H9 (cell line): ENCODE measurements around the gene AHSG. TPM values are rescaled to one million over a fixed set of nuclear protein-coding genes. Genes with fewer than 3 reads are reported as not detected.

Experiments
- DNase-seq: peaks from one replicate; pipeline ENCODE4 v3.0.0-alpha.2; 2017
- H2AFZ ChIP-seq: one replicate; pipeline ENCODE4 v1.6.1; 2013; ENCODE audit warnings: mild to moderate bottlenecking, low read length, control low read depth, moderate library complexity
- H2AK5ac ChIP-seq: 2 replicates; pipeline ENCODE4 v1.6.1; 2013; ENCODE audit warnings: low read length, control low read depth, mixed read lengths; ENCODE audit not compliant: insufficient read length
- H2BK120ac ChIP-seq: one replicate; pipeline ENCODE4 v1.6.1; 2013; ENCODE audit warnings: low read depth, mild to moderate bottlenecking, low read length, control low read depth, inconsistent platforms; ENCODE audit not compliant: poor library complexity, severe bottlenecking
- H2BK12ac ChIP-seq: 2 replicates; pipeline ENCODE4 v1.6.1; 2013; ENCODE audit warnings: low read length, control low read depth, mixed read lengths, low read depth; ENCODE audit not compliant: insufficient read length
- H2BK15ac ChIP-seq: 2 replicates; pipeline ENCODE4 v1.6.1; 2013; ENCODE audit warnings: low read depth, low read length, control low read depth
- H2BK20ac ChIP-seq: one replicate; pipeline ENCODE4 v1.6.1; 2013; ENCODE audit warnings: low read depth, mild to moderate bottlenecking, low read length, control low read depth, inconsistent platforms; ENCODE audit not compliant: poor library complexity, severe bottlenecking
- H2BK5ac ChIP-seq: 2 replicates; pipeline ENCODE4 v1.6.1; 2013; ENCODE audit warnings: low read length, control low read depth, mixed read lengths; ENCODE audit not compliant: insufficient read length
- H3K14ac ChIP-seq: 2 replicates; pipeline ENCODE4 v1.6.1; 2013; ENCODE audit warnings: low read length, control low read depth; ENCODE audit not compliant: insufficient read depth
- H3K18ac ChIP-seq: 2 replicates; pipeline ENCODE4 v1.6.1; 2013; ENCODE audit warnings: low read depth, mild to moderate bottlenecking, mixed read lengths, low read length, control low read depth; ENCODE audit not compliant: insufficient read length
- H3K23ac ChIP-seq: 2 replicates; pipeline ENCODE4 v1.6.1; 2013; ENCODE audit warnings: low read length, control low read depth, mixed read lengths, low read depth; ENCODE audit not compliant: insufficient read length
- H3K23me2 ChIP-seq: 2 replicates; pipeline ENCODE4 v1.6.1; 2013; ENCODE audit warnings: low read depth, mild to moderate bottlenecking, mixed read lengths, low read length, control low read depth; ENCODE audit not compliant: insufficient read length, poor library complexity, severe bottlenecking
- H3K27ac ChIP-seq: 2 replicates; pipeline ENCODE4 v1.5.1; 2013; ENCODE audit warnings: low read length, control low read depth, mixed read lengths, low read depth; ENCODE audit not compliant: insufficient read length
- H3K27me3 ChIP-seq: 2 replicates; pipeline ENCODE4 v1.6.1; 2013; ENCODE audit warnings: low read length, control low read depth, inconsistent platforms; ENCODE audit not compliant: insufficient read depth
- H3K4ac ChIP-seq: 2 replicates; pipeline ENCODE4 v1.6.1; 2013; ENCODE audit warnings: low read depth, mild to moderate bottlenecking, control low read depth, inconsistent platforms, low read length, moderate library complexity
- H3K4me1 ChIP-seq: 2 replicates; pipeline ENCODE4 v1.6.1; 2013; ENCODE audit warnings: low read length, control low read depth, inconsistent platforms; ENCODE audit not compliant: insufficient read depth
- H3K4me2 ChIP-seq: 2 replicates; pipeline ENCODE4 v1.6.1; 2013; ENCODE audit warnings: low read length, control low read depth, mixed read lengths; ENCODE audit not compliant: insufficient read length, insufficient read depth
- H3K56ac ChIP-seq: 2 replicates; pipeline ENCODE4 v1.6.1; 2013; ENCODE audit warnings: low read depth, mild to moderate bottlenecking, mixed read lengths, low read length, control low read depth; ENCODE audit not compliant: insufficient read length
- H3K79me1 ChIP-seq: 2 replicates; pipeline ENCODE4 v1.6.1; 2013; ENCODE audit warnings: low read depth, mild to moderate bottlenecking, moderate library complexity, low read length, control low read depth, inconsistent platforms; ENCODE audit not compliant: insufficient read depth, poor library complexity, severe bottlenecking
- H3K79me2 ChIP-seq: 2 replicates; pipeline ENCODE4 v1.6.1; 2013; ENCODE audit warnings: low read length, control low read depth, inconsistent platforms; ENCODE audit not compliant: insufficient read depth
- H3K9ac ChIP-seq: 2 replicates; pipeline ENCODE4 v1.6.1; 2013; ENCODE audit warnings: low read length, control low read depth, mixed read lengths; ENCODE audit not compliant: insufficient read length; ENCODE audit errors: extremely low read depth
- H3K9me3 ChIP-seq: one replicate; pipeline ENCODE4 v1.6.1; 2013; ENCODE audit warnings: low read depth, low read length, inconsistent platforms; ENCODE audit not compliant: control insufficient read depth
- H3T11ph ChIP-seq: one replicate; pipeline ENCODE4 v1.6.1; 2013; ENCODE audit warnings: mild to moderate bottlenecking, low read length, control low read depth, inconsistent platforms
- H4K20me1 ChIP-seq: one replicate; pipeline ENCODE4 v1.6.1; 2013; ENCODE audit not compliant: control insufficient read depth, insufficient read length, insufficient read depth
- H4K5ac ChIP-seq: 2 replicates; pipeline ENCODE4 v1.6.1; 2013; ENCODE audit warnings: low read depth, mild to moderate bottlenecking, mixed read lengths, low read length, control low read depth; ENCODE audit not compliant: insufficient read length
- H4K8ac ChIP-seq: replicated peaks from 2 replicates; pipeline ENCODE4 v1.6.1; 2013; ENCODE audit warnings: low read length, control low read depth, mixed read lengths, low read depth; ENCODE audit not compliant: insufficient read length
- H4K91ac ChIP-seq: 2 replicates; pipeline ENCODE4 v1.6.1; 2013; ENCODE audit warnings: low read depth, mild to moderate bottlenecking, moderate library complexity, mixed read lengths, low read length, control low read depth; ENCODE audit not compliant: insufficient read length
- H3K27ac Mint-ChIP-seq, 3 experiments: 2 replicates in 2 of 3; 3 replicates in 1 of 3; pipeline ENCODE4 v1.8.0; 2020 to 2021; ENCODE audit warnings: mixed read lengths in 3 of 3, mild to moderate bottlenecking in 1 of 3, moderate library complexity in 1 of 3
- H3K27me3 Mint-ChIP-seq: 2 replicates; pipeline ENCODE4 v1.8.0; 2021; ENCODE audit warnings: low read depth, mild to moderate bottlenecking, moderate library complexity, mixed read lengths
- H3K36me3 Mint-ChIP-seq, 3 experiments: 2 replicates in 2 of 3; 3 replicates in 1 of 3; pipeline ENCODE4 v1.8.0; 2020 to 2021; ENCODE audit warnings: low read depth in 3 of 3, mixed read lengths in 3 of 3; ENCODE audit not compliant: insufficient read depth in 1 of 3
- H3K4me1 Mint-ChIP-seq, 2 experiments: 2 replicates each; pipeline ENCODE4 v1.8.0; 2020; ENCODE audit warnings: mixed read lengths in 2 of 2
- H3K4me3 Mint-ChIP-seq, 2 experiments: 2 replicates in 1 of 2; 3 replicates in 1 of 2; pipeline ENCODE4 v1.8.0; 2020 to 2021; ENCODE audit warnings: mild to moderate bottlenecking in 2 of 2, mixed read lengths in 2 of 2, moderate library complexity in 1 of 2
- H3K9me3 Mint-ChIP-seq, 2 experiments: 2 replicates in 1 of 2; 3 replicates in 1 of 2; pipeline ENCODE4 v1.8.0; 2020; ENCODE audit warnings: mild to moderate bottlenecking in 2 of 2, mixed read lengths in 2 of 2, moderate library complexity in 1 of 2
- CTCF ChIP-seq: fragments of 200-600 bp; sonication (generic); conservative IDR thresholded peaks from 3 replicates; pipeline ENCODE4 v1.8.0; 2021; ENCODE audit warnings: antibody characterized with exemption, mild to moderate bottlenecking
- WGBS: extraction: QIAGEN DNeasy Blood & Tissue Kit; methylation state at CpG from one replicate; pipeline ENCODE4 v1.1.7; 2013; ENCODE audit warnings: missing lambda C conversion rate, low lambda C conversion rate, mixed read lengths; ENCODE audit not compliant: insufficient read length; ENCODE audit errors: extremely low coverage; 5-methylcytosine and 5-hydroxymethylcytosine counted together
- total RNA-seq: library from RNA; stranded (reverse); gene quantifications from 2 replicates; pipeline ENCODE4 v1.2.1, GENCODE V29; 2021

The AHSG gene
- total RNA-seq, 1 experiment from 2014 or later, result not detected

DNA sequence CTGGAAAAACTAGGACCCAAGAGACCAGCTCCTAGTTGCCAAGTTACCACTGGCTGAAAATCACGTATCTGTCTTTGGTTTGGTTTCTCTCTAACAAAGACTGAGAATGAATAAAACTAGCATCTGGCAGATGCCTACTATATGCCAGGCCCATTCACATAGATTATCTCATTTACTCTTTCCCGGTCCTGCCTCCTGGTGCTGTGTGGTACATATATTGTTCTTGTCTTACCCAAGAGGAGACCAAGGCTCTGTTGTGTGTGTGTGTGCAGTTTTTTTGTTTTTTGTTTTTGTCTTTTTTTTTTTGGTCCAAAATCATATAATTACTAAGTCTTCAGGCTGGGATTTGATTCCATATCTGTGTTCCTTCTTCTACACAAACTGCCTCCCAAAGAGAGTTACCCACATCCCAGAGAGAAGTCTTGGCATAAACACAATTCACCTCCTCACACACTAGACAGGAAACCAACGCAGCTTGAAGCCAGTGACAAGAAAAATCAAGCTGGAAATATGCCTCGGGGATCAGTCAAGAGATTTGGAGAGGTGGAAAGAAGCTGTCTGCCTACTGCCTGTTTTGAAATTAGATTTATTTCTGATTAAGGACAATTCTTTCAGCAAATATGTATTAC is 891 bp downstream of the AHSG start:
- no peak overlapping the region for H3K56ac ChIP-seq
- H3K4ac ChIP-seq, result no peak overlapping the region
- no peaks in the 10 kb centered on the region for H3K79me2 ChIP-seq
- no peak for DNase-seq
- no peak overlapping the region for H2BK120ac ChIP-seq
- no peak overlapping the region for H3K27ac Mint-ChIP-seq
- H4K8ac ChIP-seq, result no peak overlapping the region
- H2AFZ ChIP-seq, result no peak overlapping the region
- no peaks in the 10 kb centered on the region for H3K9me3 Mint-ChIP-seq
- no peak overlapping the region for H3K23ac ChIP-seq
- H3K4me2 ChIP-seq, result no peak overlapping the region
- H3K4me1 Mint-ChIP-seq, result peaks cover 14% of the 10 kb centered on the region in 2 experiments
- TF ChIP-seq CTCF, result no peak
- no peaks in the 10 kb centered on the region for H3K23me2 ChIP-seq
- no peak overlapping the region for H3K27ac ChIP-seq
- no peak overlapping the region for H4K91ac ChIP-seq
- H2BK15ac ChIP-seq, result no peak overlapping the region
- H3K9me3 ChIP-seq, result no peaks in the 10 kb centered on the region
- no peaks in the 10 kb centered on the region for H4K20me1 ChIP-seq
- no peak overlapping the region for H3K18ac ChIP-seq
- H4K5ac ChIP-seq, result no peak overlapping the region
- no peak overlapping the region for H2BK5ac ChIP-seq
- no peak overlapping the region for H3K4me3 Mint-ChIP-seq
- H2BK12ac ChIP-seq, result no peak overlapping the region
- H3T11ph ChIP-seq, result no peak overlapping the region
- no peak overlapping the region for H2AK5ac ChIP-seq
- H3K27me3 Mint-ChIP-seq, result peaks cover 31% of the 10 kb centered on the region
- no peaks in the 10 kb centered on the region for H3K36me3 Mint-ChIP-seq
- no peaks in the 10 kb centered on the region for H3K27me3 ChIP-seq
- no CpG with 5 or more reads among the region's 4 CpGs for WGBS
- no peak overlapping the region for H3K9ac ChIP-seq
- H3K14ac ChIP-seq, result no peak overlapping the region
- no peak overlapping the region for H2BK20ac ChIP-seq
- no peaks in the 10 kb centered on the region; the same call in 1 of the 2 replicates for H3K4me1 ChIP-seq
- H3K79me1 ChIP-seq, result no peaks in the 10 kb centered on the region
